GM12878 (cell line): ENCODE measurements around the gene BCAS3. TPM values are rescaled to one million over a fixed set of nuclear protein-coding genes. Genes with fewer than 3 reads are reported as not detected.

Experiments used
- ATAC-seq: fragments of 200-7000 bp; cut with Tn5 transposase; 3 replicates; pipeline ENCODE4 v1.9.1; 2020; ENCODE audit warnings: mild to moderate bottlenecking, moderate library complexity
- BruUV-seq: library from RNA; stranded (reverse); fragments of 400-500 nt; replicated peaks from 2 replicates; lab custom pipeline; 2021; lab: Mats Ljungman, UMichigan
- CTCF ChIA-PET: fragments of 300-600 bp; sonication (Branson Sonifier 250); formaldehyde crosslinking; extraction: SDS; loops from one replicate; lab custom pipeline; 2021; ENCODE audit warnings: inconsistent platforms; lab: Yijun Ruan, JAX
- POLR2A ChIA-PET: fragments of 350-600 bp; formaldehyde crosslinking; extraction: SDS; loops from one replicate; lab custom pipeline; 2021; ENCODE audit warnings: inconsistent platforms; lab: Charles Lee
- RAD21 ChIA-PET: fragments of 300-600 bp; sonication (Branson Sonifier 250); formaldehyde crosslinking; loops from one replicate; lab custom pipeline; 2023; ENCODE audit warnings: antibody characterized with exemption; ENCODE audit not compliant: unreplicated experiment; lab: Charles Lee
- SMC1A ChIA-PET: fragments of 300-600 bp; sonication (Branson Sonifier 250); formaldehyde crosslinking; loops from one replicate; lab custom pipeline; 2023; ENCODE audit not compliant: unreplicated experiment, uncharacterized antibody; lab: Charles Lee
- DNase-seq: peaks from one replicate; pipeline ENCODE4 v3.0.0-alpha.2; 2011; ENCODE audit warnings: low read depth, low spot score
- FAIRE-seq: peaks from 3 replicates; lab custom pipeline; 2011; peaks lifted over from hg19 to GRCh38; lab: Jason Lieb, UNC
- H2AFZ ChIP-seq: 2 replicates; pipeline ENCODE4 v1.6.0; 2011; ENCODE audit warnings: low read depth, low read length, control low read depth; ENCODE audit not compliant: control insufficient read depth
- H3K27ac ChIP-seq: 2 replicates; pipeline ENCODE4 v1.5.1; 2011; ENCODE audit warnings: control low read depth; ENCODE audit not compliant: control insufficient read depth, insufficient read depth
- H3K27me3 ChIP-seq, 2 experiments: replicated peaks in 1 of 2; 2 replicates each; pipeline versions ENCODE4 v1.6.0 to v1.6.1; 2011; ENCODE audit warnings: low read length in 1 of 2; ENCODE audit not compliant: control insufficient read depth in 2 of 2, insufficient read depth in 2 of 2
- H3K36me3 ChIP-seq, 2 experiments: 2 replicates each; pipeline ENCODE4 v1.5.1; 2011; ENCODE audit warnings: low read length in 1 of 2; ENCODE audit not compliant: control insufficient read depth in 2 of 2, insufficient read depth in 2 of 2
- H3K4me1 ChIP-seq: 2 replicates; pipeline ENCODE4 v1.6.1; 2011; ENCODE audit warnings: mild to moderate bottlenecking, low read length, moderate library complexity, mixed read lengths; ENCODE audit not compliant: control insufficient read depth, insufficient read depth
- H3K4me2 ChIP-seq: 2 replicates; pipeline ENCODE4 v1.6.0; 2011; ENCODE audit warnings: control low read depth; ENCODE audit not compliant: control insufficient read depth, insufficient read depth
- H3K4me3 ChIP-seq: fragments of 200-600 bp; sonication (generic); 2 replicates; pipeline ENCODE4 v1.5.1; 2016
- H3K79me2 ChIP-seq: 2 replicates; pipeline ENCODE4 v1.6.0; 2011; ENCODE audit warnings: low read length; ENCODE audit not compliant: control insufficient read depth, insufficient read depth
- H3K9ac ChIP-seq: 2 replicates; pipeline ENCODE4 v1.8.0; 2011; ENCODE audit warnings: low read length, control low read depth, mixed read lengths; ENCODE audit not compliant: control insufficient read depth, insufficient read depth
- H3K9me3 ChIP-seq: replicated peaks from 3 replicates; pipeline ENCODE4 v1.5.1; 2011; ENCODE audit warnings: mild to moderate bottlenecking, low read length; ENCODE audit not compliant: control insufficient read depth, insufficient read depth
- H4K20me1 ChIP-seq: 2 replicates; pipeline ENCODE4 v1.6.0; 2011; ENCODE audit not compliant: control insufficient read depth, insufficient read depth
- ATF2 ChIP-seq: IDR thresholded peaks from 2 replicates; pipeline ENCODE4 v1.6.1; 2012; ENCODE audit warnings: low read length, inconsistent platforms
- BCLAF1 ChIP-seq: fragments of 450-650 bp; IDR thresholded peaks from 2 replicates; pipeline ENCODE4 v1.6.1; 2017; ENCODE audit warnings: antibody characterized with exemption, mild to moderate bottlenecking, moderate library complexity
- CTCF ChIP-seq, 3 experiments: IDR thresholded peaks in 2 of 3; conservative IDR thresholded peaks in 1 of 3; 2 replicates each; pipeline ENCODE4 v1.5.1; 2011; ENCODE audit warnings: low read depth in 3 of 3, low read length in 3 of 3, mild to moderate bottlenecking in 3 of 3, control low read depth in 2 of 3, moderate library complexity in 2 of 3, inconsistent platforms in 1 of 3, mixed read lengths in 1 of 3; ENCODE audit not compliant: control insufficient read depth in 2 of 3, insufficient read depth in 1 of 3; ENCODE audit errors: extremely low read depth in 1 of 3
- GATAD2B ChIP-seq: fragments of 450-650 bp; conservative IDR thresholded peaks from 2 replicates; pipeline ENCODE4 v1.6.1; 2017; ENCODE audit warnings: low read depth, mild to moderate bottlenecking, moderate library complexity
- RELA ChIP-seq: fragments of 450-650 bp; IDR thresholded peaks from 2 replicates; pipeline ENCODE4 v1.8.0; 2014; ENCODE audit warnings: borderline replicate concordance; ENCODE audit not compliant: partially characterized antibody
- SKIL ChIP-seq: fragments of 450-650 bp; IDR thresholded peaks from 2 replicates; pipeline ENCODE4 v1.6.1; 2017; ENCODE audit warnings: mild to moderate bottlenecking, low read depth, inconsistent platforms; ENCODE audit not compliant: poor library complexity, severe bottlenecking
- ZNF592 ChIP-seq: fragments of 450-650 bp; IDR thresholded peaks from 2 replicates; pipeline ENCODE4 v1.6.1; 2017; ENCODE audit warnings: mild to moderate bottlenecking, moderate library complexity
- WGBS: methylation state at CpG from one replicate; pipeline ENCODE4 v1.1.6; 2016; ENCODE audit warnings: low lambda C conversion rate; ENCODE audit not compliant: insufficient replicate concordance, insufficient coverage; ENCODE audit errors: missing lambda C conversion rate; 5-methylcytosine and 5-hydroxymethylcytosine counted together
- in situ Hi-C: fragments of 300-500 bp; cut with MboI; formaldehyde crosslinking; loops from 9 replicates; pipeline ENCODE4 v1.14.3; 2018; ENCODE audit warnings: mixed read lengths
- intact Hi-C: fragments of 100-400 bp; cut with micrococcal nuclease; formaldehyde crosslinking; loops from one replicate; pipeline ENCODE4 v1.14.2; 2022; ENCODE audit not compliant: unreplicated experiment
- polyA plus RNA-seq, 11 experiments: library from polyadenylated mRNA; depleted of rRNA in 4 of 11; unstranded in 6 of 11; stranded (reverse) in 5 of 11; fragments of >200 nt; fragmentation: Nextera tagmentation in 4 of 11; fragmentation: Illumina TruSeq in 1 of 11; extraction: Ambion mirVana in 4 of 11; extraction: Trizol in 1 of 11; gene quantifications; 1 replicate in 1 of 11; 2 replicates in 10 of 11; pipeline versions ENCODE4 v1.2.1 to v1.2.3, GENCODE V29; 2011 to 2016; ENCODE audit warnings: inconsistent platforms in 2 of 11, missing spikeins in 2 of 11, low read depth in 1 of 11
- total RNA-seq, 4 experiments: library from RNA; depleted of rRNA in 3 of 4; stranded (reverse); fragments of >200 nt in 3 of 4; fragmentation: Illumina TruSeq in 1 of 4; extraction: Trizol in 1 of 4; gene quantifications; 2 replicates each; pipeline versions ENCODE4 v1.2.1 to v1.2.3, GENCODE V29; 2013 to 2021

BCAS3 gene
- total and polyA plus RNA-seq, 10 of the 15 experiments (the other 5 are each of a cell fraction or from before 2014, with no cell fraction given): 2.1 to 11.0 (median 6.6) TPM

- no peak for TF ChIP-seq BCLAF1
- TF ChIP-seq ZNF592: no peak
- TF ChIP-seq RELA: no peak
Observed at GRCh38 chr17:60905709-60906108, 228.1 kb downstream of the BCAS3 start (continued).

GRCh38 chr17:60908324-60908723 is 230.7 kb downstream of the BCAS3 start:
- Histone ChIP-seq H3K79me2 (no peaks in the 10 kb centered on the region), H3K4me1 (no peaks in the 10 kb centered on the region), H3K27ac (no peak overlapping the region), H3K27me3 (no peaks in the 10 kb centered on the region), H3K4me2 (no peak overlapping the region), H4K20me1 (no peaks in the 10 kb centered on the region), H2AFZ (no peak overlapping the region), H3K36me3 (no peaks in the 10 kb centered on the region), H3K9me3 (no peaks in the 10 kb centered on the region; the same call in 2 of the 3 replicates), H3K9ac (no peak overlapping the region), H3K4me3 (no peak overlapping the region)
- ATAC-seq: no peak
- SMC1A ChIA-PET: no interaction called here
- POLR2A ChIA-PET: no interaction called here
- FAIRE-seq: no peak
- DNase-seq: no peak
- WGBS: 39% methylated on average over 4 of the region's 4 CpGs
- RAD21 ChIA-PET: no interaction called here
- in situ Hi-C loops (no loop called here), intact Hi-C loops (no loop called here)
- BruUV-seq: no TSS peak
- CTCF ChIA-PET: no interaction called here
- TF ChIP-seq CTCF (IDR thresholded peaks at IDR 0.05 in 2 of 3, conservative IDR thresholded peaks at IDR 0.05 in 1 of 3; ENCODE audit: control insufficient read depth in 2 of 3, extremely low read depth in 1 of 3, insufficient read depth in 1 of 3, low read depth in 3 of 3, low read length in 3 of 3) (no peak), ATF2 (no peak), GATAD2B (no peak), SKIL (no peak)
